Ascending aorta (tissue), 2 donors: ENCODE results near the gene ANGEL2. TPM values are rescaled to one million over a fixed set of nuclear protein-coding genes. Genes with fewer than 3 reads are reported as not detected.

Source experiments
- DNase-seq, 2 donors: peaks; one replicate each; pipeline ENCODE4 v3.0.0-alpha.2; 2019; ENCODE audit warnings: low spot score in 2 of 2
- H3K27ac ChIP-seq, 2 donors: fragments of 200-600 bp; sonication (generic); one replicate each; pipeline ENCODE4 v1.5.1; 2016 to 2017; ENCODE audit warnings: mild to moderate bottlenecking in 1 of 2
- H3K27me3 ChIP-seq: fragments of 200-600 bp; sonication (generic); one replicate; pipeline ENCODE4 v1.5.1; 2017
- H3K36me3 ChIP-seq, 2 donors: fragments of 200-600 bp; sonication (generic); one replicate each; pipeline ENCODE4 v1.5.1; 2016
- H3K4me1 ChIP-seq, 2 donors: fragments of 200-600 bp; sonication (generic); one replicate each; pipeline ENCODE4 v1.5.1; 2016 to 2017; ENCODE audit warnings: mild to moderate bottlenecking in 1 of 2
- H3K4me3 ChIP-seq, 2 donors: fragments of 200-600 bp; sonication (generic); one replicate each; pipeline ENCODE4 v1.5.1; 2016 to 2017; ENCODE audit warnings: mild to moderate bottlenecking in 1 of 2
- H3K9me3 ChIP-seq, 2 donors: fragments of 200-600 bp; sonication (generic); one replicate each; pipeline ENCODE4 v1.5.1; 2016
- intact Hi-C: fragments of 100-400 bp; cut with DNase I; formaldehyde crosslinking; loops from one replicate; pipeline ENCODE4 v1.15.1; 2023
- total RNA-seq: library from RNA; depleted of rRNA; stranded (reverse); fragments of >200 nt; gene quantifications from one replicate; pipeline ENCODE4 v1.1.0, GENCODE V29; 2016
- TF ChIP-seq, protein P1 (sequence below), 3 experiments: fragments of 200-600 bp in 2 of 3; fragments of 450-650 bp in 1 of 3; sonication (generic) in 2 of 3; IDR thresholded peaks; one replicate each; pipeline ENCODE4 v1.5.1; 2016 to 2019; ENCODE audit warnings: antibody characterized with exemption in 3 of 3, mild to moderate bottlenecking in 1 of 3, moderate library complexity in 1 of 3

ANGEL2 gene
- total RNA-seq, 1 donor from 2014 or later: 36.7 TPM

DNA sequence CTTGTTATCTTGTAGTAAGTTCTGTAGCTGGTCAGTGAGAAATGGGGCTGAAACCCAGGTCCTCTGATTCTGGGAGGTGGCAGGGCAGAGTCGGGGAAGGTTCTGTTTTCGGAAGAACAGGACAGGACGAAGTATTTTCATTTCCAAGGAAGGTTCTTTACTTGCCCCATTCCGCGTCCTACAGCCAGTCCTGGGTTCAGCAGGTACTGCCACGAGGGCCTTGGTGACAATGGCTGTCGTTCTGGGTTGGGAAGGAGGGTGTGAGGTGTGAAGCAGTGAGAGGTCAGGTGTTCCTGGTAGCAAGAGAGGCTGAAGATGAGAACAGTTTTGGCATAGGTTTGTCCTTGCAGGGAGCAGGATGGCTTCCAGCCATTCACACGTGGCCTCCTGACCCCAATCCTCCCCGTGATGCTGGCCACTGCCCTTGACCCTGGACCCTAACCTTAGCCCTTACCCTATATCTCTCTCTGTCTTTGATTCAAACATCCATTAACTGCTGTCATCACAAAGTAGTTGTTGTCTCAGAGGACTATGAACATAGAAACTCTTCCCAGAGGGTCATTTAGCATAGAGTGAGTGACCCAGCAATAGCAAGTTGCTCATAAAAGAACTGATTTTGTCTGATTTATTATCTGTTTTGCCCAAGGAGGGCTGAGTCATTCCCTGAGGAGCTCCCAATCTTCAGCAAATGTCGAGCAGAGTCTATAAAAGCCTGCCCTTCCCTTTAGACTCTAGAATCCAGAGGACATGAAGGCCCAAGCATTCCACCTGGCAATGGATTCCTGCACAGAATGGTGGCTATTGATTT lies 40.4 kb downstream of the ANGEL2 start:
- Histone ChIP-seq H3K9me3 (no peaks in the 10 kb centered on the region), H3K4me3 (no peak overlapping the region), H3K27ac (no peak overlapping the region), H3K4me1 (no peaks in the 10 kb centered on the region), H3K27me3 (no peaks in the 10 kb centered on the region), H3K36me3 (no peaks in the 10 kb centered on the region)
- intact Hi-C loops: no loop called here
- TF ChIP-seq, protein P1, sequence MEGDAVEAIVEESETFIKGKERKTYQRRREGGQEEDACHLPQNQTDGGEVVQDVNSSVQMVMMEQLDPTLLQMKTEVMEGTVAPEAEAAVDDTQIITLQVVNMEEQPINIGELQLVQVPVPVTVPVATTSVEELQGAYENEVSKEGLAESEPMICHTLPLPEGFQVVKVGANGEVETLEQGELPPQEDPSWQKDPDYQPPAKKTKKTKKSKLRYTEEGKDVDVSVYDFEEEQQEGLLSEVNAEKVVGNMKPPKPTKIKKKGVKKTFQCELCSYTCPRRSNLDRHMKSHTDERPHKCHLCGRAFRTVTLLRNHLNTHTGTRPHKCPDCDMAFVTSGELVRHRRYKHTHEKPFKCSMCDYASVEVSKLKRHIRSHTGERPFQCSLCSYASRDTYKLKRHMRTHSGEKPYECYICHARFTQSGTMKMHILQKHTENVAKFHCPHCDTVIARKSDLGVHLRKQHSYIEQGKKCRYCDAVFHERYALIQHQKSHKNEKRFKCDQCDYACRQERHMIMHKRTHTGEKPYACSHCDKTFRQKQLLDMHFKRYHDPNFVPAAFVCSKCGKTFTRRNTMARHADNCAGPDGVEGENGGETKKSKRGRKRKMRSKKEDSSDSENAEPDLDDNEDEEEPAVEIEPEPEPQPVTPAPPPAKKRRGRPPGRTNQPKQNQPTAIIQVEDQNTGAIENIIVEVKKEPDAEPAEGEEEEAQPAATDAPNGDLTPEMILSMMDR (IDR thresholded peaks at IDR 0.05): no peak
- peak in 1 of 2 donors; percentile 19 for DNase-seq

DNA sequence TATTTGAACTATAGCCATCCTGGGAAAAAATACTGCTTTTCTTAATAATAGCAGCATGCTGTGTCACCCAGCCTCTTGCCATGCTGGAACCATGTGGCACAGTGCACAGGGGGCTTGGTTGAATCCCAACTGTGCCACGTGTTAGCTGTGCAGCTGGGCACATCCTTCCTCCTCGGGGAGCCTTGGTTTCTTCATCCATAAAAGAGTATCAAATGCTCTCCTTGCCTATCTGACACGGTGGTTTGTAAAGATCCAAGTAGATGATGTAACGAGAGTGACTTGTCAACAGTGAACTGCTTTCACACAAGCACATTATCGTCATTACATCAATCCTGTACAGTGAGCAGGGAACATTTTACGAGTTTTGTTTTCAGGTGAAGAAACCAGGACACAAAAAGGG lies 41.0 kb downstream of the ANGEL2 start:
- no peak overlapping the region for H3K4me3 ChIP-seq
- H3K36me3 ChIP-seq: no peaks in the 10 kb centered on the region
- H3K9me3 ChIP-seq: no peaks in the 10 kb centered on the region
- no peaks in the 10 kb centered on the region for H3K4me1 ChIP-seq
- no peak overlapping the region for H3K27ac ChIP-seq
- intact Hi-C loops: no loop called here
- peak in 1 of 2 donors; percentile 37 for DNase-seq
- TF ChIP-seq, protein P1 (IDR thresholded peaks at IDR 0.05): no peak
- no peaks in the 10 kb centered on the region for H3K27me3 ChIP-seq

DNA sequence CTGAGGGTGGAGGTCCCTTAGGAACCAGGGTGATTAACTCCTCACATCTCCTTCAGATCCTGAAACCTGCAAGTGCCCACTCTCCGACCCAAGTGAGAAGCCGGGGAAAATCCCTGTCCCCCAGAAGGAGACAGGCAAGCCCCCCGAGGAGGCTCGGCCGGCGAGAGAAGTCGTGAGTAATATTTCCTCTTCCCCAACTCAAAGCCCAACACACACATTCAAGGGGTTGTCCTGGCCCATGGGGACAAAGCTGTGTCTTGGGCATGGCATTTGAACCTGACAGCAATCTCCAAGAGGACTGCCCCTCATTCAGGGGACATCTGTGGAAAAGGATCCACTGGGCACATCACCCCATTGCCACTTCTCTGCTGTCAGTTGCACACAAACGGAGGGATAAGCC lies 41.8 kb downstream of the ANGEL2 start:
- TF ChIP-seq, protein P1 (IDR thresholded peaks at IDR 0.05): no peak
- intact Hi-C loops: no loop called here

DNA sequence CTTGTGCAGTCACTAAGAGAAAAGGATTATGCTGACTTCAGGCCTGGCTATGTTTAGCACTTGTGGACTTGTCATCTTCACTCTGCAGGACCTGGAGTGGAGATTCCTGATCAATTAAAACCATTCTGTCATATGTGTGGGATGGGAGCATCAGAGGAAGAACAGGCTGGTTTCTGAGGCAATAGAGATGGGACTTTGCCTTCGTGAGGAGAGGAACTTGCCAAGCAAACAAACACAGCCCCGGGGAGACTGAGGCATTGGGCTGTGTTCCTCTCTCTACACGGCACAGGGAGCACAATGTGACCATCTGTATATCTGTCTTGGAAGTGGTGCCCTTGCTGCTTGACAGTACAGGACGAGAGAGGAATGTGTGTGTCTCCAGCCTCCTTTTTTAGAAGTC lies 42.2 kb downstream of the ANGEL2 start:
- H3K4me3 ChIP-seq: no peak overlapping the region
- intact Hi-C loops: no loop called here

More for the DNA sequence above, 41.8 kb downstream of the ANGEL2 start:
- Histone ChIP-seq H3K4me1 (no peaks in the 10 kb centered on the region), H3K4me3 (no peak overlapping the region), H3K27me3 (no peaks in the 10 kb centered on the region), H3K9me3 (no peaks in the 10 kb centered on the region), H3K36me3 (no peaks in the 10 kb centered on the region), H3K27ac (no peak overlapping the region)
- peak in 1 of 2 donors; percentile 49 for DNase-seq

DNA sequence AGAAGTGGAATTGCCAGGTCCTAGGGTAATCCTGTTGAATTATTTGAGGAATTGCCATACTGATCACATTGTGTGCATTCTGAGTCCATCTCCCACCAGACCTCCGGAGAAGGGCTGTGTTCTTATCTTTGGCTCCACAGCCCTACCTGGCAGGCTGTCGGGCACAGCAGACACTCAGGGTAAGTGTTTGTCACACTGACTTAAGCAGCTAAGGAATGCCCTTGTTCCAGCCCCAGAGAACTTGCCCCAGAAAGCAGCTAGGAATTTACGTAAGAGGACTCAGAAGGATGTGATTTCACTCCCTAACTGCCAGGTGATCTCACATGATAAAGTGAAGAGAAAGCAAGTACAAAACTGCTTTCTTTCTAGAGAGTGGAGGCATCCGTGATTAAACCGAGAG lies 44.4 kb downstream of the ANGEL2 start:
- peak in 1 of 2 donors; percentile 28 for DNase-seq
- intact Hi-C loops: no loop called here
- Histone ChIP-seq H3K9me3 (no peaks in the 10 kb centered on the region), H3K4me1 (no peaks in the 10 kb centered on the region), H3K27ac (no peak overlapping the region), H3K27me3 (no peaks in the 10 kb centered on the region), H3K36me3 (no peaks in the 10 kb centered on the region), H3K4me3 (no peak overlapping the region)
- TF ChIP-seq, protein P1 (IDR thresholded peaks at IDR 0.05): no peak

More for the DNA sequence above, 42.2 kb downstream of the ANGEL2 start:
- Histone ChIP-seq H3K27ac (no peak overlapping the region), H3K27me3 (no peaks in the 10 kb centered on the region), H3K36me3 (no peaks in the 10 kb centered on the region), H3K4me1 (no peaks in the 10 kb centered on the region), H3K9me3 (no peaks in the 10 kb centered on the region)
- TF ChIP-seq, protein P1 (IDR thresholded peaks at IDR 0.05): no peak
- peak in 1 of 2 donors; percentile 39 for DNase-seq
